ENCODE results near the gene NPNT. TPM values are rescaled to one million over a fixed set of nuclear protein-coding genes. Genes with fewer than 3 reads are reported as not detected.

NPNT gene
- polyA plus RNA-seq: 0.55 TPM in 1 of 2 replicates, not detected in the other

DNA sequence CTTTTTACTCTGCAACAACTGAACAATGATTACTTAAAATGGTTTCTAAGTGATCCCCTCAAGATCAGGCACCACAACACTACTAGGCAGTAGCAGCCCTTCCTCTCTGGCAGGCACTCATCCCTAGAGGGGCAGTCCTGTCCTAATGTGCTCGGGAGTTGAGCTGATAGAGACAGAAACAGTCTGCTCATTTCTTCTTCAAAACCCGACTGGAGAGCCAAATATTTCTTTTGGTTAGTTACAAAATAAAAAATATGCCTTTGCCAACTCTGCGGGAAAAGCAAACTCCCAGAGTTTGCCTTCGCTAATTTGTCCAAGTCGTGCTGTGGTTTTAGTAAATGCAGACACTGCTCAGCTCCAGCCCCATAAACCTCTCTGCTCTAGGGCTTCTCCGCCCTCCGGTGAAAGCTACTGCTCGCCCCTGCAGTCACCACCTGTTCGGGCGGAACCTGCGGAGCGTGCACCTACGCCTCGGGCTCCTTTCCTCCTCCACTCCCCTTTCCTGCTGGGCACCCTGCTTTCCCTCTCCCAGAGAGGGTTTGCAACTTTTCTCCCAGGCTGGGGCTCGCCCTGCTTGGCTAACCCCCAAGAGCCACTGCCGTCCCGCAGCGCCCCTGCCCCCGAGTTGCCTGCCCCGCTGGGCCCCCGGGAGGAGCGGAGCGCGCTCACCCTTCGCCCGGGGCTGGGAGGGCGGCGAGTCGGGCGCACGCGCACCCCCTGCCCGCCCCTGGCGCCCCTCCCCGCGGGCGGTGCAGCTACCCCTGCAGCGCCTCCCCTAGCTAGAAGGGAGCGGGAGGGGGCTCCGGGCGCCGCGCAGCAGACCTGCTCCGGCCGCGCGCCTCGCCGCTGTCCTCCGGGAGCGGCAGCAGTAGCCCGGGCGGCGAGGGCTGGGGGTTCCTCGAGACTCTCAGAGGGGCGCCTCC, at the start of gene NPNT:
Gene NPNT, plus strand, starts transcription at position 812 of the 923 bp plus-strand sequence. CDS start 182 bp downstream, outside the sequence.

Other genes starting within 250 kb of the NPNT start
- 28.4 and 28.8 TPM in 2 replicates for gene INTS12, start 186.8 kb upstream of the NPNT start, polyA plus RNA-seq
- 1.9 and 5.5 TPM in 2 replicates for gene GSTCD, start 186.7 kb upstream of the NPNT start, polyA plus RNA-seq